Glomerular endothelial cell (primary cell): Measurements from ENCODE around the gene KIAA0825. TPM values are rescaled to one million over a fixed set of nuclear protein-coding genes. Genes with fewer than 3 reads are reported as not detected.
A peak's percentile ranks its signal among the peaks of the same experiment; 100 is the strongest.
"Not testable (repeated sequence)": the region's sequence is repeated elsewhere in the genome, so short reads cannot be mapped to it uniquely, and the experiment has no call there.

Experiments used
- DNase-seq: peaks from one replicate; pipeline ENCODE4 v3.0.0-alpha.2; 2011; ENCODE audit warnings: low read depth, low spot score; ENCODE audit errors: extremely low read depth
- total RNA-seq: library from RNA; depleted of rRNA; stranded (reverse); fragments of >200 nt; gene quantifications from 2 replicates; pipeline ENCODE4 v1.2.3, GENCODE V29; 2015

The KIAA0825 gene
- total RNA-seq, 1 donor from 2014 or later = 3.0 TPM

- DNase-seq = no peak
Measured at GRCh38 chr5:94140300-94140699, 478.1 kb downstream of the KIAA0825 start.

GRCh38 chr5:94130077-94130476 lies 488.3 kb downstream of the KIAA0825 start:
- no peak for DNase-seq

GRCh38 chr5:94125107-94125506 lies 493.3 kb downstream of the KIAA0825 start:
- DNase-seq = no peak

GRCh38 chr5:94116317-94116716 lies 502.1 kb downstream of the KIAA0825 start:
- DNase-seq = not testable (repeated sequence)

- DNase-seq = no peak
Measured at GRCh38 chr5:94113087-94113486, 505.3 kb downstream of the KIAA0825 start.

GRCh38 chr5:94111209-94112004 lies 507.0 kb downstream of the KIAA0825 start:
- peak; percentile 51 for DNase-seq

- DNase-seq = no peak
Measured at GRCh38 chr5:94103514-94104245, 514.7 kb downstream of the KIAA0825 start.

Other genes with a start within 250 kb of the KIAA0825 start
- 2.1 and 6.4 TPM in 2 replicates for gene SLF1, start 65 bp upstream of the KIAA0825 start, total RNA-seq